GM19193 (cell line): ENCODE results near the gene TSHZ2.

Source experiments
- POLR2A ChIP-seq: IDR thresholded peaks from 4 replicates; pipeline ENCODE4 v1.6.1; 2011; ENCODE audit not compliant: insufficient read depth, insufficient read length; ENCODE audit errors: extremely low read depth

Gene TSHZ2

GRCh38 chr20:52953020-52953419 lies 19.1 kb upstream of the TSHZ2 start:
- no peak for TF ChIP-seq POLR2A

GRCh38 chr20:52954849-52955248 lies 17.3 kb upstream of the TSHZ2 start:
- TF ChIP-seq POLR2A: no peak

GRCh38 chr20:52958211-52958610 lies 13.9 kb upstream of the TSHZ2 start:
- no peak for TF ChIP-seq POLR2A

- no peak for TF ChIP-seq POLR2A
Observed at GRCh38 chr20:52959125-52959524, 13.0 kb upstream of the TSHZ2 start.

- TF ChIP-seq POLR2A: no peak
Observed at GRCh38 chr20:52962183-52962582, 10.0 kb upstream of the TSHZ2 start.

- TF ChIP-seq POLR2A: no peak
Observed at GRCh38 chr20:52963131-52963530, 9.0 kb upstream of the TSHZ2 start.

- no peak for TF ChIP-seq POLR2A
Observed at GRCh38 chr20:52964131-52964530, 8.0 kb upstream of the TSHZ2 start.

- TF ChIP-seq POLR2A: no peak
Observed at GRCh38 chr20:52965380-52965779, 6.8 kb upstream of the TSHZ2 start.

GRCh38 chr20:52965819-52966218 lies 6.3 kb upstream of the TSHZ2 start:
- no peak for TF ChIP-seq POLR2A

GRCh38 chr20:52971498-52972189 lies 514 bp upstream of the TSHZ2 start:
- TF ChIP-seq POLR2A: no peak

- TF ChIP-seq POLR2A: no peak
Observed at GRCh38 chr20:52972965-52973819, 1.0 kb downstream of the TSHZ2 start.

GRCh38 chr20:52974179-52974594 lies 2.0 kb downstream of the TSHZ2 start:
- TF ChIP-seq POLR2A: no peak

- no peak for TF ChIP-seq POLR2A
Observed at GRCh38 chr20:52975029-52975732, 3.0 kb downstream of the TSHZ2 start.

GRCh38 chr20:52975803-52976531 lies 3.8 kb downstream of the TSHZ2 start:
- TF ChIP-seq POLR2A: no peak

GRCh38 chr20:52978851-52979250 lies 6.7 kb downstream of the TSHZ2 start:
- TF ChIP-seq POLR2A: no peak

GRCh38 chr20:52981051-52981450 lies 8.9 kb downstream of the TSHZ2 start:
- no peak for TF ChIP-seq POLR2A
